ENCODE results near the gene PCDH18. TPM values are rescaled to one million over a fixed set of nuclear protein-coding genes. Genes with fewer than 3 reads are reported as not detected.

The PCDH18 gene
- total RNA-seq, 1 donor, result 278 TPM

DNA sequence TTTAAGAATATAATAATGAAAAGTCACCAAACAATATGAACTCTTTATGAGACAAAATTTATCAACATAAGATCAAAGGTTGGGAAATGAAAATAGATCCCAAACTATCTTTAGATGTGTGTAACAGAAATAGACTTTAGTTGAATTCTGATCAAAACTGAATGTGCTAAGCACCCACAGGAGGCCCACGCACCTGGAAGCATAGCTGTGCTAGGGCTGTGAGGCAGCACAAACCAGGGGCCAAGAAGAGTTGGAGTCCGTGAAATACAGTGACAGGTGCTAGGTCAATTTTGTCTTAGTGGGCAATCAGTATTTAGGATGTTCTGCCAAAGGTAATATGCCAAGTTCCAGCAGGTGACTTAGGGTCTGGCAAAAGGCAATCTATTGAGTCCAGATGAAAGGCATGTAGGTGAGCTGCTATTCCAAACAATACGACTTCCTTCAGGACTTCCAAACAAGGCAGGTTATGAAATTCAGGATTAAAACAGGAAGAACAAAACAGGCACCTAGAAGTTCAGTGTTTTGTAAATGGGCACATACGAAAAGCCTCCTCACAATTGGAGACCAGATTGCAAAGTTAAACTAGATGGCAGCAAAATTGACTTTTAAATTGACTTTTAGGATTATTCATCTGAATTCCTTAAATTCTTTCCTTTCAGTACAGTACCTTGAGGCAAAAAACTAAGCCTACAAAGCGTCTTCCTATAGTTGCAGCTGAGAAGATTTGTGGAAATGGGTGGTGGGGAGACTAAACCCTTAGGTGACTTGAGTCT is 4.7 kb upstream of the PCDH18 start:
- TF ChIP-seq, protein P1, sequence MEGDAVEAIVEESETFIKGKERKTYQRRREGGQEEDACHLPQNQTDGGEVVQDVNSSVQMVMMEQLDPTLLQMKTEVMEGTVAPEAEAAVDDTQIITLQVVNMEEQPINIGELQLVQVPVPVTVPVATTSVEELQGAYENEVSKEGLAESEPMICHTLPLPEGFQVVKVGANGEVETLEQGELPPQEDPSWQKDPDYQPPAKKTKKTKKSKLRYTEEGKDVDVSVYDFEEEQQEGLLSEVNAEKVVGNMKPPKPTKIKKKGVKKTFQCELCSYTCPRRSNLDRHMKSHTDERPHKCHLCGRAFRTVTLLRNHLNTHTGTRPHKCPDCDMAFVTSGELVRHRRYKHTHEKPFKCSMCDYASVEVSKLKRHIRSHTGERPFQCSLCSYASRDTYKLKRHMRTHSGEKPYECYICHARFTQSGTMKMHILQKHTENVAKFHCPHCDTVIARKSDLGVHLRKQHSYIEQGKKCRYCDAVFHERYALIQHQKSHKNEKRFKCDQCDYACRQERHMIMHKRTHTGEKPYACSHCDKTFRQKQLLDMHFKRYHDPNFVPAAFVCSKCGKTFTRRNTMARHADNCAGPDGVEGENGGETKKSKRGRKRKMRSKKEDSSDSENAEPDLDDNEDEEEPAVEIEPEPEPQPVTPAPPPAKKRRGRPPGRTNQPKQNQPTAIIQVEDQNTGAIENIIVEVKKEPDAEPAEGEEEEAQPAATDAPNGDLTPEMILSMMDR (IDR thresholded peaks at IDR 0.05; ENCODE audit: insufficient read depth, low read depth, low read length), result no peak
- no peak overlapping the region for H3K4me3 ChIP-seq (ENCODE audit: low read depth, low read length)

GRCh38 chr4:137535718-137536117 is 3.4 kb upstream of the PCDH18 start:
- H3K4me3 ChIP-seq (ENCODE audit: low read depth, low read length), result no peak overlapping the region
- no peak for DNase-seq (ENCODE audit: low read depth)
- TF ChIP-seq, protein P1 (IDR thresholded peaks at IDR 0.05; ENCODE audit: insufficient read depth, low read depth, low read length), result no peak

More for the DNA sequence above, 4.7 kb upstream of the PCDH18 start:
- no peak for DNase-seq (ENCODE audit: low read depth)

DNA sequence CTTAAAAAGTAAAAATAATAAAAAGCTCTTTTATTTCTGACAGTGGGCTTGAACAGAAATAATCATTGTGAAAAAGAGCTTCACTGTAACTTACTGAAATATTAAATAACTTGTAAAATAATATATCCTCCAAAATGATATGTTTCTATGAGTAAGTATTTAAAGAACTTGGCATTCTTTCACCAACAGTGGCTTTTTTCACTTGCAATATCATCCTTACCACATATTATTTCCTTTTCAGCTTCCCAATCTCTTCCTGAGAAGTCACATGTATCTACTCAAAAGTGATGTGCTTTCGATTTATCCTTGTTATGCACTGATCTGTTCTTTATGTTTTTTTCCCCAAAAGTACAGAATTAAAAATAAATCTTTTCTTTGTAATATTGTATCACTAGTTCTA is 2.2 kb upstream of the PCDH18 start:
- H3K4me3 ChIP-seq (ENCODE audit: low read depth, low read length), result no peak overlapping the region
- TF ChIP-seq, protein P1 (IDR thresholded peaks at IDR 0.05; ENCODE audit: insufficient read depth, low read depth, low read length), result no peak
- no peak for DNase-seq (ENCODE audit: low read depth)

DNA sequence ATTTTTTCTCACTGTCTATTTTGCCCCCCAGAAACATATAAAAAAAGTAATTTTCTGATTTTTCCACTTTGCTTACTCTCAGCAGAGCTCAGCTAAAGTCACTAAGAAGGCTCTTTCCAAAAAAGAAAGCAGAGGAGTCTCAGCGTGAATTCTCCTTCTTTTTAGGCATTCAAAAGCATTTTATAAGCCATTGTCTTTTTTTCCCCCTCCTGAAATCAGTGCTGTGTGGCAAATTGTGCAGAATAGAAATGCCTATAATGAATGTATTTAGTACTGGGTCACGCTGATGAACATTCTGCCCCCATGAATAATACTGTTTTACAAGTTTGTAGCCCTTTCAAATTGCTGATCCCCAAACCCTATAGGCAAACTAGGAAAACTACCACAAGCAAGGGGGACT is 1.6 kb upstream of the PCDH18 start:
- TF ChIP-seq, protein P1 (IDR thresholded peaks at IDR 0.05; ENCODE audit: insufficient read depth, low read depth, low read length), result no peak
- no peak for DNase-seq (ENCODE audit: low read depth)
- peak overlapping the region; percentile 76 for H3K4me3 ChIP-seq (ENCODE audit: low read depth, low read length)

GRCh38 chr4:137532869-137533236 is 559 bp upstream of the PCDH18 start:
- peak; percentile 66 for DNase-seq (ENCODE audit: low read depth)
- TF ChIP-seq, protein P1 (IDR thresholded peaks at IDR 0.05; ENCODE audit: insufficient read depth, low read depth, low read length), result no peak
- peak overlapping the region; percentile 76 for H3K4me3 ChIP-seq (ENCODE audit: low read depth, low read length)

DNA sequence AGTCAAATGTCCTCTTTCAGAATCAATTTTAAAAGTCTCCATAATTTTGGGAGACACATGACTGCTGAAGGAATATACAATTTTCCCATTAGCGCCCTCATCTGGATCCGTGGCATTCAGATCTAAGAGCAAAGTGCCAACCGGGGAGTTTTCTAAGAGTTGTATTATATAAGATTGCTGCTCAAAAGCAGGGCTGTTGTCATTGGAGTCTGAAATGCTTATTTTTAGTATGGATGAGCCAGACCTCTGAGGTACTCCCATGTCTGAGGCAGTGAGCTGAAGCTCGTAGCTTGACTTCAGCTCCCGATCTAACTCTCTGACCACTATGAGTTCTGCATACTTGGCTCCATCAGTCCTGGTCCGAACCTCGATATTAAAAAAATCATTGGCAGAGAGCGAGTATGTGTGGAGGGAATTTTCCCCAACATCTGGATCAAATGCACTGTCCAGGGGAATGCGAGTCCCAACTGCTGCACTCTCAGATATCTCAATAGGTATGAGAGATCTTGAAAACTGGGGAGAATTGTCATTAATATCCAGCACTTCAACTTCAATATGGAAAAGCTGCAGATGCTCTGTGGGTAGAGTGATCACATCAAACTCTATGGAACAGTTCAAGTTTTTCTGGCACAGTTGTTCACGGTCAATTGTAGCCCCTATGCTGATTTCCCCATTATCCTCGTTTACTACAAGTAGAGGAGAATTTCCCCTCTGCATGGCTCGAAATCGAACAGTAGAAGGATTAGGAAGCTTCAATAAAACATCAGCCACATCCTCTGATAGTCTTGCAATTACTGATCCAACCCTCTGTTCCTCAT is 917 bp downstream of the PCDH18 start:
- H3K4me3 ChIP-seq (ENCODE audit: low read depth, low read length), result peak overlapping the region; percentile 76
- TF ChIP-seq, protein P1 (IDR thresholded peaks at IDR 0.05; ENCODE audit: insufficient read depth, low read depth, low read length), result peak; percentile 46
- peak; percentile 67 for DNase-seq (ENCODE audit: low read depth)

Data from fibroblast of villous mesenchyme (primary cell).